Measurements from ENCODE around the gene FXYD7. TPM values are rescaled to one million over a fixed set of nuclear protein-coding genes. Genes with fewer than 3 reads are reported as not detected.

Gene FXYD7
- total and polyA plus RNA-seq, 9 of the 15 experiments (the other 6 are each of a cell fraction or from before 2014, with no cell fraction given) = 0.10 to 0.80 (median 0.31) TPM; not detected in 3

DNA sequence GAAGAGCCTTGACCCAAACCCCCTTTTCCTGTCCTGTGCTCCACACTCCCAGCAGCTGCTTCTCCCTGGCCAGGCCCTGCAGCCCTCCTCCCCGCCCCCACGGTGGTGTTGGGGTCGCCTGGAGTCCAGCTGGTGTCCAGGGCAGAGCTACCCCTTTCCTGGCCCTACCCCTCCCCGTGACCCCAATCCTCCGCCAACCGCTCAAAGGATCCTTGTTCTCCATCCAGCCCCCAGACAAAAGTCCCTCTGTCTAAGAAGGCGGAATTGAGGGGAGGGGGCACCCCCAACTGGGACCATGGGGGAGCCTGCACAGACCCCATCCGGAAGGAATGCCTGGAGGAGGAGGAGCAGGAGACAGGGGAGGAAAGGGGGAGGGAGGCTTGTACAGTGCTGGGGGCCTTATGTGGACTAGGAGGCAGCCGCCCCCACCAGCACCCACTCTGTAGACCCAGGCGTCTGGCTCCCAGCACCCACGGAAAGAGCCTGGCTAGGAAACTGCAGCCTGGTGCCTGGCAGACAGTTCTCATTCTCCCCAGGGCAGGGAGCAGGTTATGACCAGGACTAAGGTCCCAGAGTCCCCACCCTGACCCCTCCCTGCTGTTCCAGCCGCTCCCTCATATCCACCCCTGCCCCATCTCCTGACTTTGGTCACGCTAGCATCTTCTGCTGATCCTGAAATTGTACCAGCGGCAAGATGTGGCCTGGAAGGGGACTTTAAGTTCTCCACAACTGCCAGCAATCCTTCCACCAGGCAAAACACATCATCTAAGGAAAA is 27.7 kb upstream of the FXYD7 start, which contains the start of gene FXYD3:
FXYD3 (plus strand) TSS at position 647 of the 775 bp plus-strand sequence. CDS start 3,554 bp downstream, outside the sequence.
- in situ Hi-C loops (cut with MboI) = no loop called here
- H3K9ac ChIP-seq (ENCODE audit: insufficient read depth in 1 of 2, low read depth in 2 of 2, low read length in 2 of 2) = peak within 1 kb of the TSS in 1 of 2 experiments; percentile 36; a peak in 3 of 4 replicates
- ATAC-seq (no peak), DNase-seq (ENCODE audit: extremely low read depth in 1 of 4, low spot score in 3 of 4) (no peak), FAIRE-seq (no peak)
- TF ChIP-seq CTBP1 (IDR thresholded peaks at IDR 0.05; ENCODE audit: borderline replicate concordance) (0 out of 2 replicates have a peak, but pooled peaks have one; percentile 0), ZNF121 (CRISPR knock-in tag; conservative IDR thresholded peaks at IDR 0.05) (no peak)
- no peaks in the 10 kb centered on the region for H3K79me2 ChIP-seq (ENCODE audit: control insufficient read depth, insufficient read depth, low read length)
- peaks cover 0 to 21% of the 10 kb centered on the region in 2 experiments; a peak in 4 of 5 replicates for H3K27me3 ChIP-seq (ENCODE audit: control insufficient read depth in 2 of 2, insufficient read depth in 2 of 2, low read length in 2 of 2)
- H3K9me1 ChIP-seq (ENCODE audit: control insufficient read depth, insufficient read depth, low read length) = no peaks in the 10 kb centered on the region
- no peaks in the 10 kb centered on the region for H3K9me3 ChIP-seq (replicated peaks; ENCODE audit: control insufficient read depth, insufficient read depth, low read depth, low read length)
- H4K20me1 ChIP-seq (replicated peaks; ENCODE audit: control insufficient read depth, insufficient read depth, low read length) = no peaks in the 10 kb centered on the region
- peak within 1 kb of the TSS; percentile 70 for H3K4me2 ChIP-seq (ENCODE audit: insufficient read depth, low read length)
- H3K27ac ChIP-seq (ENCODE audit: extremely low read depth, low read depth, low read length) = no peak within 1 kb of the TSS
- peak within 1 kb of the TSS; percentile 15; the same call in 1 of the 2 replicates for H3K4me3 ChIP-seq
- 27% methylated on average over 9 of the region's 14 CpGs for WGBS (ENCODE audit: insufficient coverage, low coverage, missing lambda C conversion rate)
- H3K36me3 ChIP-seq (ENCODE audit: control insufficient read depth, insufficient read depth, low read length) = no peaks in the 10 kb centered on the region
- peaks cover 12 to 54% of the 10 kb centered on the region in 2 experiments; a peak in 4 of 5 replicates for H3K4me1 ChIP-seq (replicated peaks in 1 of 2; ENCODE audit: control insufficient read depth in 2 of 2, insufficient read depth in 2 of 2, low read length in 2 of 2)
- peak within 1 kb of the TSS; percentile 90 for H2AFZ ChIP-seq (ENCODE audit: low read depth, low read length)
- POLR2A ChIA-PET = interaction anchor here (0.6 kb wide), 2 partner anchors 21 to 135 kb away, joined by 3 to 4 read pairs; no protein-coding TSS in a partner anchor
- CTCF ChIA-PET (ENCODE audit: low intra/inter-chr PET ratio) = interaction anchor here (2.0 kb wide), 1 partner anchor 20 kb away, joined by 8 read pairs; the partner anchor contains the start of gene LGI4
- BruUV-seq (replicated peaks) = no TSS peak
- intact Hi-C loops (cut with micrococcal nuclease) = no loop called here
